ENCODE results near the gene NUP35.

The NUP35 gene, protein sequence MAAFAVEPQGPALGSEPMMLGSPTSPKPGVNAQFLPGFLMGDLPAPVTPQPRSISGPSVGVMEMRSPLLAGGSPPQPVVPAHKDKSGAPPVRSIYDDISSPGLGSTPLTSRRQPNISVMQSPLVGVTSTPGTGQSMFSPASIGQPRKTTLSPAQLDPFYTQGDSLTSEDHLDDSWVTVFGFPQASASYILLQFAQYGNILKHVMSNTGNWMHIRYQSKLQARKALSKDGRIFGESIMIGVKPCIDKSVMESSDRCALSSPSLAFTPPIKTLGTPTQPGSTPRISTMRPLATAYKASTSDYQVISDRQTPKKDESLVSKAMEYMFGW

DNA sequence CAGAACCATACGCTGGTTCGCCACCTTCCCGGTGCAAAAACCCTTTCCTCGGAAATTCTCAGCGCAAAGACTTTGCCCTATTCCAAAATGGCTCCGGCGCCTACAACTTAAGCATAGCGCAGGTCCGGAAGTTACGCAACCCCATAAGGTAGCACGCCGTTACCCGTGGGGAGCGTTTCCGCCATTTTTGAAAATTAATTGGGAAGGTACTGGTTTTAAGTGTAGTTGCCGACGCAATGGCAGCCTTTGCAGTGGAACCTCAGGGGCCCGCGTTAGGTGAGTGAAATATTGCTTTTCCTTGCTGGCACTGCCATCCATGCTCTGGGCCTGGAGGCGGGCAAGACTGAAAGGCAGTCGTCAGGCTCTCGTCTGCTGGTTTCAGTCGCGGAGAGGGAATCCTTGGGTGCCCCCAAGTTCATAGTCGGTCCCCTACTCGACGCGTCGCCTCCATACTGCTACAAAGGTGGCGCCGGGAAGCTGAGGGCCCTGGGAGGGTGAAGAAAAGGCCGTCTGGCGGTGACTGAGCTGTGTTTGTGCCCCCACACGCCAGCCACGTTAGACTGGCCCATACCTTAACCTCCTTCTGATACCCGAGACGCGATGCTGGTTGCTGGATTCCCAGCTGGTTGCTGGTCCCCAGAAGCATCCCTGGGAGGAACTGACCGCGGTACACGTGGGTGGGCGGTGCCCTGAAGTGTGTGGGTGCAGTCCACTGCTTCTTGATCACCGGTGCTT lies at the start of gene NUP35:
NUP35 (plus strand) TSS at position 222 of the 735 bp plus-strand sequence; CDS start at position 237, 15 bp downstream.
- DNase-seq, result peak; percentile 93

DNA sequence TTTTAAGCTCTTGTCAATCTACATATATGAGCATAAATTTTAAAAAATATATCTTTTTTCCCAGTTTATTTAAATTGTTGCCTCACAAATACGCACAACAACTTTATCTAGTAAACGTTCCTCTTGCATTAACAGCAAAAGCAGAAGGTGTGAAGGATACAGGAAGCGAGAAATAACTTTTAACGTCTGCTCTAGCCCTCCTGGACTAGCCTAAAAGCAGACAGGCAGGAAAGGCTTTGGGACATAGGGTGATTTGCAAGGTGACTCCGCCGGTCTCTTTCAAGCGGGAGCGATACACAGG lies 46.1 kb upstream of the NUP35 start:
- DNase-seq, result no peak

DNA sequence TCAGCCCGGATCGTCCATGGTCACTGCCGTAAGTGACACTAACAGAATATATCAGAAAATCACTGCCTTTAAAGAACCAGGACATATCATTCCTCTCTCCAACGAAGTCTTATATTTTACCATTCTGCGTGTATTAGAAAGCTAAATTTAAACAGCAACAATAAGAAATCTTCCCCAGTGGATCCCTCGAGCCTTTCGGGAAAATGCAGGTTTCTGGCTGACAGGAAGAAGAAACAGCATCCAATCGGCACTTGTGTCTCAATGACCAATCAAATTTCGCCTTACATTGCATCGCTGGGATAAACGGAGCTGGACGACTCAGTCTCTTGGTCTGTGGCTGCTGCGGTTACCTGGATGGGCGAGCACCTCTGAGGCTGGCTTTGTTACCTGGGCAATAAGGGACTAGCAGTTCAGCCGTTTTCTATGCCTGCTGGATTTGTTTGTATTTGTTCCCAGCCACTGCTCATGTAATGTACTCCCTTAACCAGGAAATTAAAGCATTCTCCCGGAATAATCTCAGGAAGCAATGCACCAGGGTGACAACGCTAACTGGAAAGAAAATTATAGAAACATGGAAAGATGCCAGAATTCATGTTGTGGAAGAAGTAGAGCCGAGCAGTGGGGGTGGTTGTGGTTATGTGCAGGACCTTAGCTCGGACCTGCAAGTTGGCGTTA lies 45.6 kb upstream of the NUP35 start, which contains the start of gene DUSP19:
DUSP19 (plus strand) TSS at position 284 of the 675 bp plus-strand sequence; CDS start at position 471, 187 bp downstream.
- peak; percentile 96 for DNase-seq

DNA sequence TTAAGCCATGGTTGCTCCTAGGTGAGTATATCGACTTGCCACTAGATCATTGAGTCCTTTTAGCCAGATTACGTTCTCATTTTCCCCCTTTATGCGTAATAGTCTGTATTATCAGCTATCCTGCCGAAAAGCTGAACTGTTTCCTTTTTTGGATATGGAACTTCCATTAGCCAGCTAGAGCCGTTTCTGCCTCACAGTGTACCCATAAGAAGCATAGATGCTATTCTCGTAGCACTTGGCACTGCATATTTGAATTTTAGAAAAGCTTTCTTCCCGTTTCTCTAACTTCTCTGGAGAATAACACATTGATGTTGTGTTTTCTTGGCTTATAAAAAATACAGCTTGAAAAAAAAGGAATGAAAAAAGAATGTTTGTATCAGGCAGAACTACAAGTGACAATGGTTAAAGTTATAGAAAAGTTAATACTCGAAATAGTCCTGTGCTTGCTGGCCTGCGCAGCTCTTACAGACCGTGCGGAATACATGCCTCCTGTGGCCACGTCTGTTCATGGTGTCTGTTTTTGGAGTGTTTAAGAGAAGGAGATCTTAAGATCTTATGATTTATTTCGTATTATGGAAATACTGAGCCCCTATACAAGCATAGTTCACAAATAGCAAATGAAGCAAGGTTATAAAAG lies 45.0 kb upstream of the NUP35 start:
- DNase-seq, result no peak

DNA sequence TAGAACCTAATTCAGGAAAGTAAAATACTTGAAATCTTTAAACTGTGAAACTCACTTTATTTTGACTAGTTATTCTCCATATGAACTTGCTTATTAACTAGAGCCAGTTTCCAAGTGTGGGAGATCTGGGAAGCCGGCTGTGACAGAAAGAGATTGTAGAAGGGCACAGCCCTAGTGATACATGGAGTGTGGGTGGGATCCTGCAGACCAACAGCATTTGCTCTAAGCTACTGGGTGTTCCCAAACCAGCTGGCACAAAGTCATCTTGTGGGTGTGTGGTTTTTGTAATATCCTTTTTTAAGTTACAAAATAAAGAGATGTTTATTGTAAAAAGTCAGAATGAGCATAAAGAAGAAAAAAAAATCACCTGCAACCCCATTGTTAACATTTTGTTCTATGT lies 42.3 kb upstream of the NUP35 start:
- no peak for DNase-seq

DNA sequence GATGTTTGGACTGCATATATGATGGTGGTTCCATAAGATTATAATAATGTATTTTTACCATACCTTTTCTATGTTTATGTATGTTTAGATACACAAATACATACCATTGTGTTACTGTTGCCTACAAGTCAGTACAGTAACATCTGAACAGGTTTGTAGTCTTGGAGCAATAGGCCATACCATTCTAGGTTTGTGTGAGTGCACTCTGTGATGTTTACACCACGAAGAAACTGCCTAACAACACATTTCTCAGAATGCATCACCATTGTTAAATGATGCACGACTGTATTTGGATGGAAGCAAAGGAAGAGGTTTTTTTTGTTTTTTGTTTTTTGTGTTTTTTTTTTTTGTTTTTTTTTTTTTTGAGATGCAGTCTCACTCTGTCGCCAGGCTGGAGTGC lies 36.2 kb upstream of the NUP35 start:
- DNase-seq, result no peak

DNA sequence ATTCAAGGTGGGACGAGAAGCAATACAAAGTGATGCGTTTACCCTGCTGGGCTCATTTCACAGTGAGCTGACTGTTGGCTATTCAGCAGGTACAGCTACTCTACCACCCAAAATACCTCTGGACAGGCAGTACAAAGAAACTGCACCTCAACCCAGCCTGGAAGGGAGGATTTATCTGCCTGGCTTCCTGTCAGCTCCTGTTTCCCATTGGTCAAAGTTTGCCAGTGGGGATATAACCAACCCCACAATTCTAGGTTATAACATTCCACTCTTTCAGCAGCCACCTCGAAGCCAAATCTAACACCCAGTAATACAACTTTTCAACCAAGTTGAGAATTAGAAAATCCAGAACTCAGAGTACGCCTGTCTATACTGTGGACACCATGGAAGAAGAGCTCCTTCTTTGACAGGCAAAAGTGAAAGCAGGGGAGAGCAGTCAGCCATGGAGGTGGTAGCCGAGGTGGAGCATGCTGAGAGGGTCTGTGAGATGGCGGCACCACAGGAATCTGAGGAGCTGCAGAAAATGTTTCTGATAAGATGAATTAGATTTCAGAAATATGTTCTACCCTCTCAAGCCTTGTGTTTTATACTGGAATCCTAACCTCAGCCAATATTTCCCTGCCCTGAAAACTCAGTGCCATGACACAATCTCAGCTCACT lies 34.9 kb upstream of the NUP35 start:
- DNase-seq, result no peak

DNA sequence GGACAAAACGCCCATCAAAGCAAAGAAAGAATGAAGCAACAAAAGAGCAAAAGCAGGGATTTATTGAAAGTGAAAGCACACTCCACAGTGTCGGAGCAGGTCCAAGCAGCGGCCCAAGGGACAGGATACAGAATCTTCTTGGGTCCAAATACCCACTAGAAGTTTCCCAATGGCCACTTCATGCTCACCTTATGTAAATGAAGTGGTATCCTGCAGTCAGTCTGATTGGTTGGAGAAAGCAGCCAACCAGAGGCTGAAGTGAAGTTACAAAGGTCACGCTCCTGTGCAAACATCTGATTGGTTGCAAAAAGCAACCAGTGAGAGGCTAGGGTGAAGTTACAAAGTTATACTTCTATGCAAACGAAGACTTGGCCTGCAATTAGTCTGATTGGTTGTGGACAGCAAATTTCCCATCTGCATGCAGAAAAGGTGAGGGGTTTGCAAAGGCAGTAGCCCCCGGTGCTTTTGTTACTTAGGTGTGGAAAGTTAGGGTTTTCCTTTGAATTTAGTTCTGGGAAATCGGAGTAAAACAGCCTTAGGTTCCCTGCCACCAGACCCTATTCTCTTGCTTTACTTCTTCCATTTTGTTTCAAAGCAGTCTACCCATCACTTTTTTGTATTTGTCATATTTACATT lies 32.8 kb upstream of the NUP35 start:
- DNase-seq, result no peak

DNA sequence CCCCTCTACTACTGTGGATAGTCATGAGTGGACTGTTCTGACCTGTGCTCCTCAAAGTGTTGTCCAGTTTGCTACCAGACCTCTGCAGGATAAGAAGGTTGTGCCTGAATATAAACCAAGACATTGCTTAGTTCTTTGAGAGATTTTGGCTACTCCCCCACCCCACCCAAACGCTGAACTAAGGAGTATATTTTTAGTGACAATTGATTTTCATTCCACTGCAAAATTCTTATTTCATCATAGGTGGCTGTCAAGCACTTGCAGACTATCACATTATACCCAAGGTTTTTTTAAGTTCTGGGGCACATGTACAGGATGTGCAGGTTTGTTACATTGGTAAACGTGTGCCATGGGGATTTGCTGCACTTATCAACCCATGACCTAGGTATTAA lies 32.3 kb upstream of the NUP35 start:
- no peak for DNase-seq

DNA sequence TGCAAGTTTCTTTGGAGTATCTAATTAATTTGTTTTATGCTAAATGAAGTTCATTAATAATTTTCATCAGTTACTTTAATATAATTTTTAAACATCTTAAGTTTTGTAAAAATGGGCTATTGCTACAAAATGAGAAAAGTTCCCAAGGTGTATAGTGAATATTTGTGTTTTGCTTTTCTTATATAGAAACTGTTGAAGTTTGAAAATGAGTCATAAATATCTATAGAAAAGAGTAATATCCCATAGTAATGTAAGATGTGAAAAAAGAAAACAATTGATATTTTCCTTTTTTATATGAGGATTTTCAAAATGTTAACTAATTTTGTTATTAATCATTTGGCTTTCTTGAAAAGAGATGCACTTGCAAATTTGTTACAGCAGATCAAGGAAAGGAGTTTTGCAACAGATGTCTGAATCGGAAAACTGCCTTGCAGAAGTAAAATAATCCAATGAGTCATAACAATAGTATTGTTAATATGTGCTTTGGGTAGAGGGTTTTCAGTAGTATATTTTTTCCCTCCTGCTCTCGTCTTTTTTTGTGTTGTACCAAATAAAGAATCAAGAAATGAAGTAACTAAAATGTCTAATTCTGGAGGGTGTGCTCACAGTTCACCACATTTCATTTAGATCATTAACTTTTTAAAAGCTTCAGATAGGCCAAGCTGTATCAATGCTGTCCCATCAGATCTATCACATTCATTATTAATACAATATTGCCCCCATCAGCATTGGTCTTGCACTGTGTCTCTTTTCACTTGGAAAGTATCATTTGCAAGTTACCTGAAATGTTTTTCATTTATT lies 30.2 kb upstream of the NUP35 start:
- no peak for DNase-seq

DNA sequence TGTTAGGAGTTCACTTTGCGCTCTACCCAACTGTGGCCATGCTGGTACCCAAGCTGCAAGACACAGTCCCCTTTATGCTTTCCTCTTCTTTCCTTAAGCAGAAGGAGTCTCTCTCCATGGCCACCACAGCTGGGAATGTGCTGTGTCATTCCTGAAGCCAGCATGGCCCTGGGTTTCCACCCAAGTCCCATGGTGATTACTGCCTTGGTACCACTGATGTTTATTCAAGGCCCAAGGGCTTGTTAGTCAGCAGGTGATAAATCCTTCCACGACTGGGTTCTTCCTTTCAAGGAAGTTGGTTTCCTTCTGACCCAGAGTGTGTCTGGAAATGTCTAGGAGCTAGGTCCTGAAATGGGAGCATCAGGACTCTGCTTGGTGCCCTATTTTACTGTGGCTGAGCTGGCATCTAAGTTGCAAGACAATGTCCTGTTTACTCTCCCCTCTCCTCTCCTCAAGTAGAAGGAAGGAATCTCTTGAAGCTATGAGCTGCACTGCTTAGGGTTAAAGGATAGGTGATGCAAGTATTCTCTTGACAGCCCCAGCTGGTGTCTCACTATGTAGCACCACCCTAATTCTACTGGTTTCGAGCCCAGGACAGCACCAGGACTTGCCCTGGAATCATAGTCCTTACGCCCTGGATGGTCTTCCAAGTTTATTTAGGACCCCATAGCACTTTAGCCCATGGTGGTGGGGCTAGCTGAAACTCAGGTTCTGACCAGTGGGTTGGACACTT lies 18.7 kb upstream of the NUP35 start:
- no peak for DNase-seq

DNA sequence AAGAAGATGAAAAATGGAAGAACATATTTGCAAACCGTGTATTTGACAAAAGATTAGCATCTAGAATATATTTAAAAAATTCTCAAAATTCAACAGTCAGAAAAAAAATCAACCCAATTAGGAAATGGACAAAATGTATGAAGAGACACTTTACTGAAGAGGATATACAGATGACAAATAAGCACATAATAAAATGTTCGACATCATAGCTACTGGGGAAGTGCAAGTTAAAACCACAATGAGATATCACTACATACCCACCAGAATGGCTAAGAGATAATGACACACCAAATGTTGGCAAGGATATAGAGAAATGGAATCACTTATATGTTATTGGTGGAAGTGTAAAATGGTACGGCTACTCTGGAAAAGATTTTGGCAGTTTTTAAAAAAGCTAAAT lies 11.7 kb upstream of the NUP35 start:
- no peak for DNase-seq

DNA sequence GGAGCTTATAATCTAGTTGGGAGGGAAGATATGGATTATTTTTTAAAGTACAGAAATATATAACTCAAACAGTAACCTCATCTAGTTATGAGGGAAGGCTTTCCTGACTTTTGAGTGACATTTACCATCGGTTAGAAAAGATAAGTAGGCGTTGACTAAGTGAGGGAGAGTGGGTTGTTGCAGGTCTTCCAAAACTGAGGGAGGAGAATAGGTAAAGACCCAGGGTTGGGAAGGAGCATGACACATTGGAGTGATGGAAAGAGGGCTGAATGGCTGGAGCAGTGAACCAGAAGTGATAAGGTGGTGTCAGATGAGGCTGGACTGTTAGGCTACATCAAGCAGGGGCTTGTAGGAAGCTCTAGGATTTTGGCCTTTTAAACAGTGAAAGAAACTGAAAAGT lies 10.6 kb upstream of the NUP35 start:
- no peak for DNase-seq

DNA sequence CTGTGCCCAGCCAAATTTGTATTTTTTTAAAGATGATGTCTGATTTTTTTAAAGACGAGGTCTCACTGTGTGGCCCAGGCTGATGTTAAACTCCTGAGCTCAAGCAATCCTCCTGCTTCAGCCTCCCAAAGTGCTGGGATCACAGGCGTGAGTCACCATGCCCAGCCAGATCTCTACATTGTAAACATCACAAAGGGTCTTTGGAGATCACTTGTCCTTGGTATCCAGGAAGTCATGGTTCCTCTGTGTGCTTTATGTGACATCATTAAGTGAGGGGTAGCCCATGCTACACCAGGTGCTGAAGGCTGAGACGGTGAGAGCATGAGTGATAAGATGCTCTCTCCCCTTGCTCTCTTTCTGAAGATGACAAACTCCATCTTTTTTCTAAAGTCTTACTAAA lies 7.0 kb upstream of the NUP35 start:
- DNase-seq, result no peak

DNA sequence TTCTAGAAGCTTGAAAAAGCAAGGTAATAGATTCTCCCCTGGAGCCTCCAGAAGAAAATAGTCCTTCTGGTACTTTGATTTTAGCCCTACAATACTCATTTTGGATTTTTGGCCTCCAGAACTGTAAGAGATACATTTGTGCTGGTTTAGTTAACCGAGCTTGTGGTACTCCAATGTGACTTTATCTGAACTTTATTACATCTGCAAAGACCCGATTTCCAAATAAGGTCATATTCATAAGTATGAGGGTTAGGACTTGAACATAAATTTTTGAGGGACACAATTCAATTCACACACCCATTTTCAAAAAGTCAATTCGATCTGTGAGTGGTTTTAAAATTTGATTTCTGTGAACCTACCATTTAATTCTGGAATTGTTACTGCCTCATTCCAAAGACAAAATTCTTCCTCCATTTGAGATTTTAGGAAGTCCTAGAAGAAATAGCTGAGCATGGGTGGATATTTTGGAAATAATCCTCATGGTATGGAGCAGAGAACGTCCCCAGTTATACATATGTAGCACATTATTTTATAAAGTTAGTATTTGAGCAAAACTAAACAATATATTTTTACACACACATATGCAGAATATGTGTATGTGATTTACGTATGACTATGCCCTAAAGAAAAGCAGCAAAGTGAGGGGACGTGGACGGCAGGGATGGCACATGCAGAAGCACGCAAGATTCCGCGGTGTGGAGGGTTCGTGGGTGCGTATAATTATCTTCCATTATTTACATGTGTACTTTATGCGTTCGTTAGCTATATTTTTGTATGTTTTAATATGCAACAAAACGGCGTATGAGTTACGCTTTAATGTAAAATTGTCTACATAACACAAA lies 905 bp upstream of the NUP35 start:
- no peak for DNase-seq

DNA sequence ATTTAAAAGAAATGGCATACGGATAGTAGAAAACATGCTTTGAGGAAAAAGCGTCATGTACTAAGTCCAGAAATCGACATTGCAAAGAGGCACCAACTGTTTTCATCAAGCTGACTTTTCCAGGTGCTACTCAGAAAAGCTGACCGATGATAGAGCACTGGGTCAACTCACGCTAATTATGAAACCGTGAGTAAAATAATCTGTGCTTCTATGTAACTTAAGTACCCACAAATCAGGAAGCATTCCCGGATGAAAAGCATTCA lies 353 bp upstream of the NUP35 start:
- DNase-seq, result no peak

DNA sequence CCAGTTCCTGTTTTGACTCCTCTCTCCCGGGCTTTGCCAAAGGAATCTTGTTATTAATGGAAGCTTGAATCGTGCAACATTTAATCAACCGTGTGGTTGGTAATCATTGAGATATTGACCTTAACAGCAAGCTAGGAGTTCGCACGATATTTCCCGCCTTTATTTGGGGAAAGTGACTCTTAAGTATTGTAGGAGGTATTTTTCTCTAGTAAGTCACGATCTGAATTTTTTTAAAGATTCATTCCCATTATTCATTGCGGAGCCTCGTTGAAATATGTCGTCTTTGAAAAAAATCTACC lies 663 bp downstream of the NUP35 start:
- no peak for DNase-seq

DNA sequence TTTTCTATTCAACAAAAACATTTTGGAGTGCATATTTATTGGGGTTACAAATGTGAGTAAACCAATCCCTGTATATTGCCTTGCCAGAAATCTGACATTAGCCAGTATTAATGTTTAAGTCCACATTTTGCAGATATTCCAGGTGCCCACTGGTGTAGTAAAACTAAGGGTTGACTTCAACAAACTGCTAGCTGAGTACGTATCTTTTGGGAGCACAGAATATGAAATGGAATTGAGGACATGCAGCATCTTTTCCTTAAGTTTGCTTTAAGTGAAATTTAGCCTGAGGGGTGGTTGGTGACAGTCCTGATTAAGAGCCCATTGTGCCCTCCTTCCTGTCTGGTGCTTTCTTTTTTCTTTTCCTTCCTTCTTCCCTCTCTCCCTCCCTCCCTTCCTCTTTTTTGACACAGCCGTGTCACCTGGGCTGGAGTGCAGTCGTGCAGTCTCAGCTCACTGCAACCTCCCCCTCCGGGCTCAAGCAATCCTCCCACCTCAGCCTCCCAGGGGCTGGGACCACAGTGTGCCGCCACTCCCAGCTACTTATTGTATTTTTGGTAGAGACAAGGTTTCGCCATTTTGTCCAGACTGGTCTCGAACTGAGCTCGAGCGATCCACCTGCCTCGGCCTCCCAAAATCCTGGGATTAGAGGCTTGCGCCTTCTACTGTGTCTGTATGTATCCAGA lies 1.6 kb downstream of the NUP35 start:
- DNase-seq, result no peak

DNA sequence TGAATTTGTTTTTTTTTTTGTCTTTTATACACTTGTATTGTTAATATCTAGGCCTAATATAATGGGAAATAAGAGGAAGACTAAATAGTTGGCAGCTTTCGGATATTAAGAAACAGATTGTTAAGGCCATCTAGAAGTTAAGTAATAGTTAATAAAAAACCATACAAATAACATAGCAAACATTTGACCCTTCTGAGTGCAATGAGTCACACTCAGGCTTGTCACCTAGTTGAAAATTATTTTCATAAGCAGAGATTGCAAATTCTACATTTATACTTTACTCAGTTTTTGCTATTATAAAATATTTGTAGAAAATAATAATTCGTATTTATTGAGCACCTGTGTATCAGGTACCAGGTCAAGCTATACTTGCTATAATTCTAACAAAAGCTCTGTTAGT lies 2.4 kb downstream of the NUP35 start:
- DNase-seq, result no peak

DNA sequence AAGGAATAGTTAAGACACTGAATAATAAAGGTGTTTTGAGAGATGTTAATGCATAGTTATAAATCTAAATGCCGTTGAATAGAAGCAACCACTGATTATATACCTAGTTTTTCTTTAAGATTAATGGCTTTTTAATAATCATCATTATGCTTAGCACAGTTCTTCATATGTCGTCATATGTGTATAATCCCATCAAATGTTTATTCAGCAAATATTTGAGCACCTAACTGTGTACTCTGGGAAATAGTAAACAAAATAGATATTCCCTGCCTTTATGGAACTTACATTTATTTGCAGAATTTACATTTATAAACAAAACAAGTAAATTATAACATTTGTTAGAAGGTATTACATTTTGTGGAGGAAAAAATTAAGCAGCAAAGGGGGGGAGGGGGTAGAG lies 9.8 kb downstream of the NUP35 start:
- no peak for DNase-seq
